Hematopoietic multipotent progenitor cell treated with erythropoietin and hydrocortisone succinate and interleukin-3 and kit ligand, for 17 days (in vitro differentiated cells): ENCODE measurements around the gene GPC5.
"Not testable (repeated sequence)": the region's sequence is repeated elsewhere in the genome, so short reads cannot be mapped to it uniquely, and the experiment has no call there.

Source experiments
- DNase-seq: peaks from one replicate; pipeline ENCODE4 v3.0.0-alpha.2; 2015; ENCODE audit warnings: low spot score

The GPC5 gene

DNA sequence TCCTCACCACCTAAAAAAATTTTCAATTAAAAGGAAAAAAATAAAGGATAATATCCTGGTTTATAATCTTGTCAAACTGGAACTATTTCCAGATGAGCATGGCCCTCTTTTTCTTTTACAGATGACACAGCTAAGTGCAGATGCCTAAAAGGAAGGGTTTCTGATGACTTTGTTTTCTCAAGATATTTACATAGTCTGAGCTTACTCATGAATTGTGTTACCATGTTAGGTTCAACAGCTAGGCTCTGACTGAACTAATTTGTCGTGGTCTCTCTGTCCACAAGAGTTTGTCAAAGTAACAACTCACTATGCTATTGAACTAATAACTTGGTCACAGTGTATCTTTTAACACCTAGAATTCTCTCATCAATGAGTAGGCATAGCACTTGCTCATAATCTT is 780.8 kb downstream of the GPC5 start:
- DNase-seq = no peak

DNA sequence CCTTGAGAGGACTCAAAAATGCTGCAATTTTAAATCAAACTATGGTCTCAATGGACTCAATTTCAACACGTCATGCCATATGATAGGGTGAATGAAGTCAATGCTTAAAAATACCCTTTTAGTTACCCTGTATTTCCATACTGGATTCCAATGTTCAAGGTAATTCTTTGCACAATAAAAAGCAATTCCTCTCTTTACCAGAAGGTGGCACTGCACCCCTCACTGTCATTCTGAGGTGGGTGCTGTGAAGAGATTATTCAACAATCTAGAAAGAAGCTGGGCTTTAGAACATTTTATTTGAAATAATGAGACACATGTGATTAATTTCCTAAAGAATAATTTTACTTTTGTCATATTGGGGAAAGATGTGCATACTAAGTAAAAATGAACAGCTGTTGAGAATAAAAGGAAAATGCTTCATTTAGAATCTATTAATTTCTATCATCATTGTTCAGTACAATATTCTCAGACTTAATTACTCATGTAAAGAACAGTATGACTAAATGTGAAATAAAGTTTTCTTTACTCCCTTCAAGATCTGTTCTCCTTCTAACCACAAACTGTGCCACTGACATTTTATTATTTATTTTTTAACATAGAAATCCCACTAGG is 789.1 kb downstream of the GPC5 start:
- DNase-seq = peak; percentile 10

DNA sequence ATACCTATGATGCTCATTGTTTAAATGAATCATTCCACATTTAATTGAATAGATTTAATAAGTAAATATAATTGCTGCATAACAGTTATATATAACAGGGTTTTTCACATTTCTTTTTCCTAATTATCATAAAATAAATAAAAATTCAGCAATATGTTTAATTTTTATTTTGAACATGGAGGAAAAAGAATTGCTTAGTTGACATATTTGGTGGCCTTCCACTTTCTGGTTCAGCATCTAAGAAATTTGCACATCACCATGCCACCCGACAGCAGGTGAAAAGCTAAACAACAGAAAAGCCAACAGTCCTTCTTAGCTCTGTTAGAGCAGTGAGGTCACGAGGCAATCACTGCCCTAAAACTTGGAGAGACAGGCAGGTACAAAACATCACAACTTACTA is 790.2 kb downstream of the GPC5 start:
- DNase-seq = no peak

DNA sequence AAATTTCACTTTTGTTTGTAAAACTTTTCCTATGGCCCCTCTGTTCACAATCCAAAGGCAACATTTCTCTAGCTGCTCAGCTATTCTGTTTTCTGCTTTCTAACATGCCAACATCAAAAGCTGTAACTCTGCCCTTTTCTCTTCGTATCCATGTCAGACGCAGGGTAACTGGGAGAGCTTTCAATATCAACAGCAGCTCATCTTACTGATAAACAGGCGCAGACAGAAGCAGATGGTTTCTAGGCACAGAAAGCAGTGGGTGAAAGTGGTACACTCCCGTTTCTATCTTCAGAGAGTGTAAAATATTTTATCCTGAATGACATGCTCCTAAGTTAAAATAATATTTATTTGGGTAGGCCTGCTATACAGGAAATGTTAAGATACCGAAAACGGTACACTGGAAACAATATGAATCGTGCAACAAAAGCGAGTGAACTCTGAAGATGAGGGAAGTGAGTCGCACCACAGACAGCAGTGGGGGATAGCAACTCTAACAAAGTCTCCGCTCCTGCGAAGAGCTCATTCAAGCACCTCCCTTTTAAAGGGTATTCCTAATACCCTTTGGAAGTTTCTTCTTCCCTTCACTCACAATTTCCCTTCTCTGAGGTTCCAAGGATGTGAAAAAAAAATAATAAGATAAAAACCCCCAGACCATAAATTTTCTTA is 798.3 kb downstream of the GPC5 start:
- DNase-seq = no peak

DNA sequence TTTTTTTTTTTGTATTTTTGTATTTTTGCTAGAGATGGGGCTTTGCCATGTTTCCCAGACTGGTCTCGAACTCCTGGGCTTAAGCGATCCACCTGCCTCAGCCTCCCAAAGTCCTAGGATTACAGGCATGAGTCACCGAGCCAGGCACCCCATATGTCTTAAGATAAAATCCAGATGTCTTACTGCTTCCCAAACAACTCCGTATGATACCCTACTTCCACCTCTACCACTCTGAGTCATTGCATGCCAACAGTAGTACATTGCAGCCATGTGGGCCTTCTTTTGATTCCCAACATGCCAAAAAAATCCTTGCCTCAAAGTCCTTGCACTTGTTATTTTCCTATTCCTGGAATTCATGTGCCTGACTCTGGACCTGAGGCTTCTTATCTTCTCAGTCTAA is 799.2 kb downstream of the GPC5 start:
- DNase-seq = no peak

DNA sequence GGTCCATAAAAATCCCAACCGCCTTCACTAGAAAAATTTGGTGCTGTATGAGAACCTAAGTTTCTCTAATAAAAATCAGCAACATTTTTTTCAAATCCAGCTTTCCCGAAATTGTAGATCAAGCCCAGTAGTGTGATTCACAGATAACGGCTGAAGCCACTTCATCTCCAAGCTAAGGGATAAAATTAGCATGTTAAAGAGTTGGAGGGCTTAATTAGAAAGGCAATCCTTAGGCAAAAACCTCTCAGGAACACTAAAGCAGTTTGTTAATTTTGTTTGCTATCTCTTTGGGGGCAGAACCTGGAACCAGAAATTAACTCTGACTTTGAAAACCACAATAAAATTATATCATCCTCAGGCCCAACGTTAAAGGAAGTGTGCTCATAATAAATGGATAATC is 820.2 kb downstream of the GPC5 start:
- DNase-seq = no peak

DNA sequence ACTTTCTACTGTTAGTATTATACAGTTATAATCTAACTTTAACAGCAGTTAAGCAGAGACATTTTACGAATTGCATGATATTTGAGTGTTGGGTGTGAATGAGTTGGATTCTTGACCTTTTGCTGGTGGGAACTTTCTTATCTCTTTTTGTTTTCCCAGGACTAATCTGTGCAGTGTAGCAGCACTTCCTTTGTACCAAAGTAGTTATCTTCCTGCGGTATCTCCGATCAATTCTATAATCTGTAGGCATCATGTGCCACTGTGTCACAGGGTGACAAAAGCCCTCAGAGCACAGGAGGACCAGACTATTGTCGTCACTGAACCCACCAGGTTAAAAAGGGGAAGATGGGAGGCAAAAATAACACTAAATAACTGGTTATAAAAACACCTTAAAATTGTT is 823.5 kb downstream of the GPC5 start:
- no peak for DNase-seq

DNA sequence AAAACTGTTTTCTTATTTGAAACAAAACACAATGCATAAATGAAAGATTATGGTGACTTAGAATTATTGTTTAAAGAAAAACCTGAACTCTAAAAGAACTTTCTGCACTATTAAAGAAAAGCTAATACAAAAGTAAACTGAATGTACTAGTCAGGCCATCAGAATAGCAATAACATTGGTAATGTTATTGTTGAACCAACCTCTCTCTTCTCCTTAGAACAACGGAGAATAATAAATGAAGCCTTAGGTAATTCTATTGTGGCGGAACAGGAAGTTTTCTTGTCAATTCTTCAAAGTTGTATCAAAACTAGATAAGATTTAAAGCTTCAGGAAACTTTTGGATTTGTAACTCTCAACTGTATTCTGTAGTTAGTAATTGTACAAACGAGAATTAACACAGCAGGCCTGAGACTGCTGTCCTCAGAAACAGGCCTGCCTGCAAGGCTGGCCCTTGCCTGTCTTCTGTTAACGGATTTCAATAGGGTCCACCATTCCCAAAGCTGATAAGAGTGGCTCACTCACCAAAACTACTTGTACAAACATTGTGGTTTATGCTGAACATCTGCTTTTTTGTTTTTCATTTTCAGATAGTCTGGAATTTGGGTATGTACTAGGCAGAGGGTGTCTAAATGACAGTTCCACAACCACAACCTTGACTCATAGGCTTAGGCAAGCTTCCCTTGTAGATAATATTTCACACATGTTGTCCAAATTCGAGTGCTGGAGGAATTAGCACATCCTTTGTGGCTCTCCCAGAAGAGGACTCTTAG is 825.8 kb downstream of the GPC5 start:
- DNase-seq = no peak

DNA sequence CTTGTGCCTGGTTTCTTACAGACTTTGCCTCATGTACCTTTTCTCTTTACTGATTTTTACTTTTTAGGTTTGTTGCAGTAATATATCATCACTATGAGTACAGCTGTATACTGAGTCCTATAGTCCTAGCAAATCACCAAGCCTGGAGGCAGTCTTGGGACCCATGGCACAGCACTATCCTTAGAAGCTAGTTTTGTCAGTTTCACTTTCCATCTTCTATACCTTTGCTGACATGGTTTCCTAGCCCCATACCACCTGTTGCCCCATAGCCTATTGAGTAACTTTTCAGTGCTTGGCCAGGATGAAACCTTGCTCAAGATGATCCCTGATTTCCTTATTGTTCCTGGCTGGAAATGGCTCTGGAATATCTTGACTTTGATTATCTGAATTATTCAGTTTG is 826.4 kb downstream of the GPC5 start:
- no peak for DNase-seq

DNA sequence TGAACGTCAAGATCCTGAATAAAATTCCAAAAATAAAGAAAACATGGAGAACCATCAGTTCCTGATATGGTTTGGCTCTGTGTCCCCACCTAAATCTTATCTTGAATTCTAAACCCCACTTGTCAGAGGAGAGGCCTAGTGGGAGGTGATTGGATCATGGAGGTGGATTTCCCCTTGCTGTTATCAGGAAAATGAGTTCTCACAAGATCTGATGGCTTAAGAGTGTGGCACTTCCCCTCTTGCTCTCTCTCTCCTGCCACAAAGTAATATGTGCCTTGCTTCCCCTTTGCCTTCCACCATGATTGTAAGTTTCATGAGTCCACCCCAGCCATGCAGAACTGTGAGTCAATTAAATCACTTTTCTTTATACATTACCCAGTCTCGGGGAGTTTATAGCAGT is 827.4 kb downstream of the GPC5 start:
- DNase-seq = no peak

DNA sequence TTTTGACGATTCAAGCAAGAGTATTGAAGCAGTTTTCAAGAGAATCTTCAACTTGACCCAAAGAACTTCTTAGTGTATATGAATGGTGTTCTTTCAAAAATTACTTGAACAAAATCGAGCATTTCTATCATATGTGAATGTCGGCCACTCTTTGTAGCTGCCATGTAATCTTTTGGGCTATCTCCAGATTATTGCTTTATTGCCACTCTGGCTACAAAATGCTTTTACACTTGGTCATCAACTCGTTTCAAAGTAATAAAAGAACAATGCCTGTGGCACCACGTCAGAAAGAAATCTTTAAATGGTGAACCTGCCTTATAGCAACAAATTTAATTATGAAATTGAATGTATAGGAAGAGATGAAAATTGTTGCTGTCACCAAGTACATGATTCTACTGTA is 834.5 kb downstream of the GPC5 start:
- no peak for DNase-seq

DNA sequence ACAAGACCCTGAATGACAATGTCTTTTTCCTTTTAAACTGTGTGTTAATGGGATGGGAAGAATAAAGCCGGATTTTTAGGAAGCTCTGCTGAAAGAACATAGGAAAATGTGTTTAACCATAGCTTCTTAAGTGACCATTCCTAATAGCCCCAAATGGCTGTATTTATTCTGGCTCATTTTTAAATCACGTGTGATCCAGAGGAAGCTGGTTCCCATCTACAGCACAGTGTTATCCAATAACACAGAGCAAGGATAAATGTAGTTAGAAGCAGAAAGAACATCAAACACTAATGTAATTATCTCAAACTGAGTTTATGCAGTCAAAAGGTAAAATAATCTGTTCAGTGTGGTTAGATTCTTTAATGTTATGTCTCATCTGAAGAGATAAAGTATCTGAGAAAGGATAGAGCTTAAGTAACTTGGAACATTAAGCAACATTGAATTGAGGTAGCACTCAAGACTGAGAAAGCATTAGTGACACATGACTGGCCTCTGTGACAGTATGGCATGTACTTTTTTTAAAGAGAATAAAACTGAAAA is 853.3 kb downstream of the GPC5 start:
- no peak for DNase-seq

DNA sequence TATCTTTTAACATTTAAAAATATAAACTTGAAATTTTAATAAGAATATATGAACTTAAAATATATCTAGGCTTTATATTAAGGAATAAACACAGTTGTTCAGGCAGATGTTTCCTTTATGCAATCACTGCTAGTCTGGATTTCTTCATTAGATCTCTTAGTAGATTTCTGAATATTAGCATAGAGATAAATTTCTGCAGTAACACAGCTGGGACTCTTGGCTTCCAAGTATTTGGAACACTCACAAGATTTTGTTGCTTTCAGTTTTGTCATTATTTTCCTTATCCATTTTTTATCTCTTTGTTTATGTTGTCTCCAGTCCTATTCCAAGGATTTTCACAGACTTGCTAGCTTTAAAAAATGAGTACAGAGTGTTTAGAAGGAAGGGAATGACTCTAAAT is 857.1 kb downstream of the GPC5 start:
- DNase-seq = no peak

DNA sequence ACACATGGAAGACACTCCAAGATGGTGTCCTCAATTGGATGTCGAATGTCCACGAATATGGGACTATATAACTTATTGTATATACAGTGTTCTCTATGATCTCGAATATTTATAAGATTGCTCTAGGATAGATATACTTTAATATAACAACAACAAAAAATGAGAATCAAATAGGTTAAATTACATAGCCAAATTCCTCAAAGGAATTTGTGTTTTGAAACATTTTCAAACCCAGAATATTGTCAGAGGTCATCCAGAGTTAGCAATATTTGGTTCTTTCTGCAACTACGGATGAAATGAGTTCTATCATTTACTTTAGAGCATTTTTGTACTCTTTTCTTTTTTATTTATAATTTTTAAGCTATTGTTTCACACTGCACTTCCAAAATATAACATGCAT is 857.8 kb downstream of the GPC5 start:
- no peak for DNase-seq

DNA sequence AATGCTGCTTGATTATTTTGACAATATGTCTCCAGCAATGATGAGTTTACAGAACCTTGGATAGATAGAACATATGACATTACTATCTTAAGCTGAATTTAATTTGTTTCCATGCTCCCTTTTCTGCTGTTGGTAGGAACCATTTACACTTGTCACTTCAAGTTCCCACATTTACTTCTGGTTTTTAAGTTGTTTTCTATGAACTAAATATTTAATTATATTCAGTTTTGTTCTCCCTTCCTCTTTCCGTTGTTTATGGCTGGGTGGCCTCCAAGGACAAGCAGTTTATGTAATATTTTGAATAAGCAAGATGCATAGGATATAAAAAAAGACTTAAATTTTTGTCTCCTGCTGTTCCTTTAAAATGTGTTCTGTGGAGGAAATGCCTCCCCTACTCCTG is 860.6 kb downstream of the GPC5 start:
- no peak for DNase-seq

DNA sequence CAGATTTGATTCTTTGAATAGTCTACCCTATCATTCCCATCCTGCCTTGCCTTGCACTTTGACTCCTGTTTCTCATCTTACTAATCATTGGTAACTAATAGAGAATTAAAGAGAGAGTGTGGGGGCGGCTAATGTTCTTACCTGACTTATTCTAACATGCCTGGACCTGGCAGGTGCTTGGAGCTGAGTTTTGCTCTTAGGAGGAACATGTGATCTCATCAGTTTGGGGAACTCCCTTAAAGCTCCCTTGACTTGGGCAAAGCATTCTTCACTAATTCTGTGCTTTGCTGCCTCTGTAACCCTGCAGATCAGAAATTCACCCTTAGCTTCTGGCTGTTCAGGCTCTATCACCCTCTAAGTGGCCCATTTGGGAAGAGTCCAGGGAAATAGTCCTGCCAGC is 861.1 kb downstream of the GPC5 start:
- DNase-seq = no peak

DNA sequence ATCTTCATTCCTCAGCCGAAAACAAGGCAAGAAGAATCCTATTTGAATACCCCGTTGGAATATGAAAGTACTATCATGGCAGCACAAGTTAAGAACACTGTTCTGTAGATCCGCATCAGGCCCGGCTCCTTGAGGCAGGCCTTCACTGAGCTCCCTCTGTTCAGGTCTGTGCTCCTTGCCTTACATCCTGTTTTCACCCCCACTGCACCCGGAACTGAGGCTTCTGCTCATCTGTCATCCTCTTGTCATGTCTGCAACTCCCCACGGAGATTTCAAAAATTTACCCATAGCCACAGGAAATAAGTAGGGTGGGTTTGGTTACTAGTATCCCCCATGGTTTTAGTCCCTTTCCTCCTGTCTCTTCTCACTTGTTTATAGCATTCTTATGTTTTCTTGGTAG is 861.9 kb downstream of the GPC5 start:
- DNase-seq = no peak

DNA sequence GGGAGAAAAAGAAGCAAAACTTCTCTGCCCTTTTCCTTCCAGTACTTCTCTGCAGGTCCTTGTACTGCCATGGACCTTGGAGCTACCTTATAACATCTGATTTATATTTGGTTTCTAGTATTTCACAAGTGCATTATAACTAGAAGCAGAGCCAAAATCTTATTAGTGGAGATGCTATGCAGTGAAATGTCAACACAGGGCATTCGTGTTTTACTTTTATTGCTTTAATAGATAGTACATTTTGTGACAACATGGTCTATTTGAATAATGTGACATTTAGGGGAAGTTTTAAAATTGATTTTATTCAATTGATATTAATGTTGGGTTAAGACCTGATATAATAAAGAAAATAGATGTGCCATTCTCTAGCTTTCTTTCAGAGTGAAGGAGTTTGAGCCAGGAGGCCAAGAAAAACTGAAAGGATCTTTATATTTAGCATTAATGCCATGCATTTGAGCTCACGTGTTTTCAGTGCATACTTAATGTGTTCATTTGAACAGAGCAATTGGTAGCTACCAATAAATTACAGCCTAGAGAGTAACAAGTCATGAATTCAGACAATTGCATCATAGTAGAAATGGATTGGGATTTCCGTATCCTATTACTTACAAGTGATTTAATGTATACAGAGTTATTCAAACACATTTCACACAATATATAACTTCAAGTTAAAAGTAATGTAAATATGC is 863.8 kb downstream of the GPC5 start:
- DNase-seq = no peak

DNA sequence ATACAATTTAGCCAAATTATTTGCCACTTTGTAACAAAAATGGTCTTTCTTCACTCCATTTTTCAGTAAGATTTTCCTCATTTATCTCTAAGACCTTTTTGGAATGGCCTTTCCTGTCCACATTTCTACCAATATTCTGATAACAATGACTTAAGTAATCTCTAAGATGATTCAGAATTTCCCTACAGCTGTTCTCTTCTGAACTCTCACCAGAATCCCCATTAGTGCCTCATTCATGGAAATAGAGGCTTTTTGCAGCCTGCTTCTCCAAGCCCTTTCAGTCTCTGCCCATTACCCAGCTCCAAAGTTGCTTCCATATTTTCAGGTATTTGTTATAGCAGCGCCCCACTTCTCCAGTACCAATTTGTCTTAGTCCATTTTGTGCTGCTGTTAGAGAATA is 867.0 kb downstream of the GPC5 start:
- DNase-seq = no peak

DNA sequence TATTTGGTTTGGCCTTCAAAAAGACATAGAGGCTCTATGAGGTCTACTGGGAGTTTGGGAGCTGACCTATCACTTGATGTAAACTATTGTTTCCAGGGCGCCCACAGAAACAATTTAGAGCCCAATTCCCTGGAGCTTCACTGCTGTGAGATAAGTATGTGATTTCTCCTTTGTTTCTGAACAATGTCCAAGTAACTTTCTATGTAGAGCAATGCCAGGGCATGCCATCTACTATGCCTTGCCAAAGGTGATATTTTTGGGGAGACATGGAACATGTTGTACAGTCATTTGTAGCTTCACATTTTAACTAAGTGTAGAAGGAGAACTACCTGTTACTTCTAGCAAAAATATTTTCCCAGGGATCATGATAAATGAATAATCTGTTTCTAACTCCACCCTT is 872.6 kb downstream of the GPC5 start:
- no peak for DNase-seq

DNA sequence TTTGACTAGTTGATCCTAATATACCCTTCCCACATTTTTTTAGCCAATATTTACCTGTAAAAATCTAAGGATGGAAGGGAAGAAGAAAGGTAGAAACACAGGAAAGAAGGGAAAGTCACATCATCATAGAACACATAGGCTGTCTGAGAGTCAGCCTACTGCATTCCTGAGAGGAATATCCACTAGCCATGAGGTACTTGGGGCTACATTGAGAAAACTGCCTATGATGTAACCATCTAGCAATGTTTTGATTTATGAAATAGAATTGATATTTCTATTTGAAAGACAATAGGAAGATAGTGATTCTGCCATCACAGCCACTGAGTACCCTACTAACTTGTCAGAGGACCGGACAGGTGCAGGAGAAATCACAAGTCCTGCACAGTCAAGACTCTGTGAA is 873.8 kb downstream of the GPC5 start:
- no peak for DNase-seq

DNA sequence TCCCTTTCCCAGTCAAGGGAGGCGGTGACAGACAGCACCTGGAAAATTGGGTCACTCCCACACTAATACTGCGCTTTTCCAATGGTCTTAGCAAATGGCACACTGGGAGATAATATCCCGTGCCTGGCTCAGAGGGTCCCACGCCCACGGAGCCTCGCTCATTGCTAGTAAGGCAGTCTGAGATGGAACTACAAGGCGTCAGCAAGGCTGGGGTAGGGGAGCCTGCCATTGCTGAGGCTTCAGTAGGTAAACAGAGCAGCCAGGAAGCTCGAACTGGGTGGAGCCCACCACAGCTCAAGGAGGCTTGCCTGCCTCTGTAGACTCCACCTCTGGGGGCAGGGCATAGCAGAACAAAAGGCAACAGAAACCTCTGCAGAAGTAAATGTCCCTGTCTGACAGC is 882.6 kb downstream of the GPC5 start:
- DNase-seq = not testable (repeated sequence)
